Thyroid gland (tissue), 4 donors: ENCODE data around the gene ZNF282. TPM values are rescaled to one million over a fixed set of nuclear protein-coding genes. Genes with fewer than 3 reads are reported as not detected.
A peak's percentile ranks its signal among the peaks of the same experiment; 100 is the strongest.

ENCODE experiments used
- DNase-seq, 2 donors: peaks; one replicate each; pipeline ENCODE4 v3.0.0-alpha.2; 2019
- H3K27ac ChIP-seq, 3 donors: fragments of 200-600 bp; sonication (generic); 1 replicate in 2 of 3; 2 replicates in 1 of 3; pipeline ENCODE4 v1.5.1; 2016 to 2019; ENCODE audit warnings: mild to moderate bottlenecking in 1 of 3, moderate library complexity in 1 of 3
- H3K27me3 ChIP-seq: fragments of 200-600 bp; sonication (generic); one replicate; pipeline ENCODE4 v1.5.1; 2019
- H3K36me3 ChIP-seq, 2 donors: fragments of 200-600 bp; sonication (generic); one replicate each; pipeline ENCODE4 v1.5.1; 2016 to 2019
- H3K4me1 ChIP-seq, 2 donors: fragments of 200-600 bp; sonication (generic); one replicate each; pipeline ENCODE4 v1.5.1; 2017 to 2019
- H3K4me3 ChIP-seq, 3 donors: fragments of 200-600 bp; sonication (generic); replicated peaks in 1 of 3; 1 replicate in 2 of 3; 2 replicates in 1 of 3; pipeline ENCODE4 v1.5.1; 2016; ENCODE audit warnings: mild to moderate bottlenecking in 1 of 3
- H3K9me3 ChIP-seq: fragments of 200-600 bp; sonication (generic); one replicate; pipeline ENCODE4 v1.5.1; 2017
- POLR2A ChIP-seq, 2 donors: fragments of 450-650 bp; IDR thresholded peaks; one replicate each; pipeline ENCODE4 v1.6.1; 2017; ENCODE audit warnings: antibody characterized with exemption in 2 of 2, mild to moderate bottlenecking in 2 of 2, moderate library complexity in 1 of 2
- WGBS, 2 donors: methylation state at CpG; one replicate each; pipeline ENCODE4 v1.1.5; 2017; 5-methylcytosine and 5-hydroxymethylcytosine counted together
- intact Hi-C: fragments of 100-400 bp; cut with DNase I; formaldehyde crosslinking; loops from one replicate; pipeline ENCODE4 v1.15.1; 2023
- total RNA-seq, 4 donors: library from RNA; depleted of rRNA; stranded (reverse); fragments of >200 nt; gene quantifications; one replicate each; pipeline ENCODE4 v1.2.3, GENCODE V29; 2016
- TF ChIP-seq, protein P1 (sequence below), 6 experiments: fragments of 200-600 bp in 3 of 6; fragments of 450-650 bp in 3 of 6; sonication (generic) in 3 of 6; IDR thresholded peaks; one replicate each; pipeline ENCODE4 v1.5.1; 2016 to 2019; ENCODE audit warnings: antibody characterized with exemption in 6 of 6, mild to moderate bottlenecking in 2 of 6, inconsistent platforms in 1 of 6, moderate library complexity in 1 of 6

Gene ZNF282
- total RNA-seq = 10 to 100 TPM; 13.8 to 28.5 (median 21.3) TPM

DNA sequence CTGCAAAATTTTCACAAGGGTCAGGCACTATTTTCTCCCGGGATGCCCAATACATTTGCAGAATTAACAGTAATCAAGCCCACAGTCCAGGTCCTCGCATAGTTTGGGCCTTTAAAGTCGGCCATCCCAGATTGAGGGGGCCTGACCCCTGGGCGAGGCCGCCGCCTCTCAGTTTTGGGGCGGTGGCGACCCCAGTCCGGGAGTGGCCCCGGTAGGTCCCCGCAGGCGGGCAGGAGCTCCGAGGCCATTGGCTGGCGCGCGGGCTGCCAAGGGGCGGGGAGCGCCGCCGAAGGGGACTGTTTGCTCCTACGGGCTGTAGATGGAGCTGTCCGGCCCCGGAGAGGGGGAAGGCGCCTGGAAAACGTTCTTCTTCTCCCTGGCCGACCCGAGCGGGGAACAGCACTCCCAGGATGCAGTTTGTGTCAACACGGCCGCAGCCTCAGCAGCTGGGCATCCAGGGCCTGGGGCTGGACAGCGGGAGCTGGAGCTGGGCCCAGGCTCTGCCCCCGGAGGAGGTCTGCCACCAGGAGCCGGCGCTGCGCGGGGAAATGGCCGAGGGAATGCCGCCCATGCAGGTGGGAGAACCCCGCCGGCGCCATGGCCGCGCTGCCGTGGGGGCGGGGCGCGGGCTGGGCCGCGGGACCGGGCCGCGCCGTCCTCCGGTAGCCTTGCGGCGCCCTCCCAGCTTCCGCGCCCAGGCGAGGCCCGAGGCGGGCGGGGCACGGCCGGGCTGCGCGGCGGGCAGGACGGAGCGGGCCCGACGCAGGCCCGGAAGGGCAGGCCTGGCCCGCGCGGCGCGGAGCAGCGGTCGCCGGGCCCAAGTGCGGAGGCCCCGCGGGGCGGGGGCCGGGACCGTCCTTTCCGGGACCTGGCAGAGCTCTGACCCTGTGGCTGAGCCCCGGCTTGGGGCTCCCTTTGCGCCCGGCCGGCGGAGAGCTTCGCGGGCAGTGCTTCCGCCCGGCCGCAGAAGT is at the start of gene ZNF282:
TSS of gene ZNF282 (plus strand) at position 367 of the 971 bp plus-strand sequence. CDS start at position 411, 44 bp downstream.
- H3K9me3 ChIP-seq = no peaks in the 10 kb centered on the region
- DNase-seq = peak; percentile 89 to 93
- peaks cover 17 to 19% of the 10 kb centered on the region in 2 donors for H3K4me1 ChIP-seq
- peak within 1 kb of the TSS; percentile 74 to 95 (median 90) for H3K27ac ChIP-seq
- TF ChIP-seq, protein P1, sequence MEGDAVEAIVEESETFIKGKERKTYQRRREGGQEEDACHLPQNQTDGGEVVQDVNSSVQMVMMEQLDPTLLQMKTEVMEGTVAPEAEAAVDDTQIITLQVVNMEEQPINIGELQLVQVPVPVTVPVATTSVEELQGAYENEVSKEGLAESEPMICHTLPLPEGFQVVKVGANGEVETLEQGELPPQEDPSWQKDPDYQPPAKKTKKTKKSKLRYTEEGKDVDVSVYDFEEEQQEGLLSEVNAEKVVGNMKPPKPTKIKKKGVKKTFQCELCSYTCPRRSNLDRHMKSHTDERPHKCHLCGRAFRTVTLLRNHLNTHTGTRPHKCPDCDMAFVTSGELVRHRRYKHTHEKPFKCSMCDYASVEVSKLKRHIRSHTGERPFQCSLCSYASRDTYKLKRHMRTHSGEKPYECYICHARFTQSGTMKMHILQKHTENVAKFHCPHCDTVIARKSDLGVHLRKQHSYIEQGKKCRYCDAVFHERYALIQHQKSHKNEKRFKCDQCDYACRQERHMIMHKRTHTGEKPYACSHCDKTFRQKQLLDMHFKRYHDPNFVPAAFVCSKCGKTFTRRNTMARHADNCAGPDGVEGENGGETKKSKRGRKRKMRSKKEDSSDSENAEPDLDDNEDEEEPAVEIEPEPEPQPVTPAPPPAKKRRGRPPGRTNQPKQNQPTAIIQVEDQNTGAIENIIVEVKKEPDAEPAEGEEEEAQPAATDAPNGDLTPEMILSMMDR (IDR thresholded peaks at IDR 0.05) = peak in 5 of 6 experiments; percentile 28 to 75 (median 56)
- peak in 1 of 2 donors; percentile 71 for TF ChIP-seq POLR2A (IDR thresholded peaks at IDR 0.05)
- H3K4me3 ChIP-seq = peak within 1 kb of the TSS; percentile 52 to 79 (median 54)
- intact Hi-C loops = no loop called here
- WGBS, 2 donors = 0 to 2% methylated on average over 24 to 33 of the region's 97 CpGs
- H3K27me3 ChIP-seq = no peaks in the 10 kb centered on the region
- peaks cover 18 to 19% of the 10 kb centered on the region in 2 donors for H3K36me3 ChIP-seq

DNA sequence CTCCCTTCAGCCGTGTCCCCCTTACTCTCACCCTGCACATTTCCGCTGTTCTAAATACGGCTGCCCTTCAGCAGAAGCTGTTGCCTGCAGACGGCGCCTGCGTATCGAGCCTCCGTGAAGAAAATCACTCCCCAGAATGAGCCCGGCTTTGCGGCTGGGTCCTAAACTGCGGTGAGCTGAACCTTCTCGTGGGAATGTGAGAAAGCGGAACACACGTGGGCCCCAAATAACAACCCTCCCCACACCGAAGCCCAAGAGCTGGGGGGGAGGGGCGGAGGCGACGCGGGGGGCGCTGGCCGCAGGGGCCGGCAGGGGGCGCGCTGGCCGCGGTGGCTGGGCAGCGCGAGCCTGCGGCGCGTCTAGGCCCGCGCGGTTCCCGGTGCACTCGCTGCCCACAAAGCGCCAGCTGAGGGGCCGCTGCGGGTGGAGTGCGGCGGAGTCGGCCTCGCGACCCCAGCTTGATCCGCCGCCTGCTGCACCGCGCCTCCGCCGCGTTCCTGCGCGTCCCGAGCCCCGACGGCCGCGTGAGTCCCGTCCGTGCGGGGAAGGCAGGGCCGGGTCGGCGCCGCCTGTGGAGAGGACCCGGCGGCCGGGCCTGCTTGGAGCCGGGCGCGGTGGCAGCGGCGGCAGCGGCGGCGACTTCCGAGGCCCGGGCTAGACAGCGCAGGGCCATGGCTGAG is 48.1 kb upstream of the ZNF282 start, which contains the start of gene ZNF398:
TSS of gene ZNF398 (plus strand) at position 382 of the 680 bp plus-strand sequence. CDS start at position 672, 290 bp downstream.
- Histone ChIP-seq H3K27me3 (no peaks in the 10 kb centered on the region), H3K4me3 (peak within 1 kb of the TSS; percentile 89 to 99 (median 89)), H3K4me1 (peaks cover 4 to 13% of the 10 kb centered on the region in 2 donors), H3K27ac (peak within 1 kb of the TSS; percentile 80 to 81 (median 81)), H3K9me3 (no peaks in the 10 kb centered on the region), H3K36me3 (no peaks in the 10 kb centered on the region)
- peak; percentile 67 to 69 for DNase-seq
- TF ChIP-seq, protein P1 (IDR thresholded peaks at IDR 0.05) = peak in 5 of 6 experiments; percentile 34 to 99 (median 72)
- peak in 1 of 2 donors; percentile 69 for TF ChIP-seq POLR2A (IDR thresholded peaks at IDR 0.05)
- intact Hi-C loops = no loop called here
- 0 to 1% methylated on average over 13 to 19 of the region's 79 CpGs for WGBS, 2 donors

GRCh38 chr7:149147752-149148653 is 47.3 kb upstream of the ZNF282 start:
- intact Hi-C loops = no loop called here

DNA sequence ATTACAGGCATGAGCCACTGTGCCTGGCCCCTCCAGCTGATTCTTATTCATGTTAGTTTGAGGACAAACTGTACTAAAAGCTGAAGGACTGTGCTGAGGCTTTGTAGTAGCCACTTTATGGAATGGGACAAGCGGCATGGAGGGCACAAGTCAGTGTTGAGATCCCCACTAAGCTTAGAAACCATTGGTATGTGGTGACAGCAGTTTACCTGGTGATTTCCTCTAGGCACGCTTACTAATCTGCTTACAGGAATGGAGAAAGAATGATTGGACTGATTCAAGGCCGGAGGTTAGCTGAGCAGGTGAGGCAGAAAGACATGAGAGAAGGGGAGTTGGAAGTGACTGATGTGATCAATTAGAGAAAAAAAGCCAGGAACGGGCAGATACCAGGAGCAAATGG is 44.4 kb upstream of the ZNF282 start:
- 68 to 75% methylated on average over 4 of the region's 4 CpGs for WGBS, 2 donors
- TF ChIP-seq, protein P1 (IDR thresholded peaks at IDR 0.05) = no peak
- no peak for TF ChIP-seq POLR2A (IDR thresholded peaks at IDR 0.05)
- DNase-seq = no peak
- Histone ChIP-seq H3K27me3 (no peaks in the 10 kb centered on the region), H3K9me3 (no peaks in the 10 kb centered on the region), H3K4me3 (no peak overlapping the region), H3K4me1 (peaks cover 4 to 13% of the 10 kb centered on the region in 2 donors), H3K36me3 (peaks cover 0 to 5% of the 10 kb centered on the region in 2 donors), H3K27ac (no peak overlapping the region)
- intact Hi-C loops = no loop called here

More at GRCh38 chr7:149147752-149148653, 47.3 kb upstream of the ZNF282 start:
- 0 to 1% methylated on average over 17 to 22 of the region's 86 CpGs for WGBS, 2 donors
- H3K36me3 ChIP-seq = no peaks in the 10 kb centered on the region
- H3K27ac ChIP-seq = peak overlapping the region; percentile 47 to 81 (median 81)
- H3K4me3 ChIP-seq = peak overlapping the region; percentile 89 to 99 (median 89)
- peaks cover 4 to 13% of the 10 kb centered on the region in 2 donors for H3K4me1 ChIP-seq
- TF ChIP-seq POLR2A (IDR thresholded peaks at IDR 0.05) = no peak
- TF ChIP-seq, protein P1 (IDR thresholded peaks at IDR 0.05) = no peak
- peak; percentile 47 to 48 for DNase-seq
- H3K27me3 ChIP-seq = no peaks in the 10 kb centered on the region
- H3K9me3 ChIP-seq = no peaks in the 10 kb centered on the region
